Smooth muscle cell (in vitro differentiated cells): ENCODE measurements around the gene GALNT18. TPM values are rescaled to one million over a fixed set of nuclear protein-coding genes. Genes with fewer than 3 reads are reported as not detected.

Experiments
- DNase-seq: peaks from one replicate; lab custom pipeline; 2025; ENCODE audit not compliant: unreplicated experiment; lab: John Stamatoyannopoulos, UW
- H2AFZ ChIP-seq: fragments of 200-600 bp; sonication (generic); 2 replicates; pipeline ENCODE4 v1.6.0; 2016; ENCODE audit warnings: antibody characterized with exemption, low read depth, mild to moderate bottlenecking
- H3F3A ChIP-seq: fragments of 200-600 bp; sonication (generic); 2 replicates; pipeline ENCODE4 v1.6.0; 2017; ENCODE audit warnings: antibody characterized with exemption, low read depth
- H3K27ac ChIP-seq: fragments of 200-600 bp; sonication (generic); 2 replicates; pipeline ENCODE4 v1.5.1; 2016; ENCODE audit warnings: low read depth, mild to moderate bottlenecking
- H3K27me3 ChIP-seq: fragments of 200-600 bp; sonication (generic); 2 replicates; pipeline ENCODE4 v1.6.1; 2016; ENCODE audit warnings: low read depth, mild to moderate bottlenecking
- H3K36me3 ChIP-seq: fragments of 200-600 bp; sonication (generic); 2 replicates; pipeline ENCODE4 v1.5.1; 2016; ENCODE audit warnings: low read depth
- H3K4me1 ChIP-seq: fragments of 200-600 bp; sonication (generic); 2 replicates; pipeline ENCODE4 v1.5.1; 2016; ENCODE audit warnings: low read depth
- H3K4me2 ChIP-seq: fragments of 200-600 bp; sonication (generic); 2 replicates; pipeline ENCODE4 v1.6.0; 2016; ENCODE audit warnings: mild to moderate bottlenecking
- H3K4me3 ChIP-seq: fragments of 200-600 bp; sonication (generic); 2 replicates; pipeline ENCODE4 v1.5.1; 2016; ENCODE audit warnings: mild to moderate bottlenecking
- H3K79me2 ChIP-seq: fragments of 200-600 bp; sonication (generic); 2 replicates; pipeline ENCODE4 v1.6.0; 2016; ENCODE audit warnings: low read depth, mild to moderate bottlenecking
- H3K9ac ChIP-seq: fragments of 200-600 bp; sonication (generic); 2 replicates; pipeline ENCODE4 v1.6.0; 2016; ENCODE audit warnings: low read depth
- H3K9me3 ChIP-seq: fragments of 200-600 bp; sonication (generic); replicated peaks from 2 replicates; pipeline ENCODE4 v1.5.1; 2016; ENCODE audit warnings: low read depth
- H4K20me1 ChIP-seq: fragments of 200-600 bp; sonication (generic); 2 replicates; pipeline ENCODE4 v1.6.0; 2016; ENCODE audit warnings: low read depth
- WGBS: methylation state at CpG from one replicate; pipeline ENCODE4 v1.1.7; 2016; ENCODE audit warnings: low lambda C conversion rate; 5-methylcytosine and 5-hydroxymethylcytosine counted together
- polyA plus RNA-seq: library from polyadenylated mRNA; unstranded; fragments of >200 nt; fragmentation: Nextera tagmentation; extraction: Ambion mirVana; gene quantifications from 2 replicates; pipeline ENCODE4 v1.2.1, GENCODE V29; 2016
- total RNA-seq: library from RNA; depleted of rRNA; stranded (reverse); fragments of >200 nt; gene quantifications from 2 replicates; pipeline ENCODE4 v1.2.3, GENCODE V29; 2014
- TF ChIP-seq, protein P1 (sequence below): fragments of 200-600 bp; sonication (generic); IDR thresholded peaks from 2 replicates; pipeline ENCODE4 v1.5.1; 2017; ENCODE audit warnings: borderline replicate concordance, mild to moderate bottlenecking, antibody characterized with exemption; ENCODE audit not compliant: insufficient read depth, poor library complexity, severe bottlenecking

The GALNT18 gene
- total and polyA plus RNA-seq, 2 experiments from 2014 or later = 11.5 to 16.3 TPM

DNA sequence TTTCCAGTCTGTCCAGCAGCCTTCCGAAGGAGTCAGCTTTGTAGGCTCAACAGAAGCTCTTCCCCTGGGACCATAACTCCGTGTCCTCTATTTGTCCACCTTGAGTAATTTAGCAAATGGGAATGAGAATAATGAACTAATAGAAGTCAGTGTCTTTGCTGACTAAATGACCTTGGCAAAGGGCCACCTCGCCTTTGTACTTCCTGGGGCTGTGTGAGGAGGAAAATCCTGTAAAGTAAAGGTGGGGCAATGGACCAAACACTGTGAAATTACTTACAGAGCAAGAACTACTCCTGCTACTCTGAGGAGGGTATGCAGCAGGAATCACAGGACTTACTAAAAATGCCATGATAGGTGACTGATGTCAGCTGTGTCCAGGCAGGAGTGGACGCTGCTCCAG is 232.6 kb downstream of the GALNT18 start:
- no peak overlapping the region for H3K4me3 ChIP-seq
- no peak overlapping the region for H3K9ac ChIP-seq

DNA sequence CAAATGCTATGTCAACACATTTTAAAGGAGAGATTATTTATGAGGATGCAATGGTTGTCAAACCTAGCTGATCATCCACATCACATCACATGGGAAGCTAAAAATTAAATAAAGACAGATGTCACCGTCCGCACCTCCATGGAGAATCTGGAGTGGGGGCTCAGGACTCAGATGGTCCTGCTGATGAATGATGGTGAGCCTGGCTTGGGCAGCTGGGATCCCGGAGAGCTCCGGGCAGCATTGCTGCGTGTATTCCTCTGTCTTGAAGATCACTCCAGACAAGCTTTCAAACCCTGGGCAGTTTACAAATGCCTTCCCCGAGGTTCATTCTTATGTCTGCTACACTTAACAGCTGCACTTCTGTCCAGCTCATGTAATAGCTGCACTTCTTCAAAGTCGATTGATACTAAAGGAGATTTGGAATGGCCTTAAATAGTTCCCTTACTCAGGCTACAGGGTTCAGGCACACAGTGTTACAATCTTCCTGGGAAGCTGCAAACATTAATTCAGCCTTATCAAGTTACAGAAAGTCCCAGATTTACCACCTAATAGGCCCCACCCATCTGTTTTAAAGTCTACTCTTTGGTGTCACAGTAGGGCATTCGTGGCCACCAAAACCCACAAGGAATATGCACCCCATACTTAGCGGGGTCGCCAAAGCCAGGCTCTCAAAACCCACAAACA is 234.0 kb downstream of the GALNT18 start:
- no peak overlapping the region for H3K4me2 ChIP-seq
- no peaks in the 10 kb centered on the region for H3K27me3 ChIP-seq
- no peak overlapping the region for H3K4me3 ChIP-seq
- 79% methylated on average over 10 of the region's 10 CpGs for WGBS
- DNase-seq = no peak
- no peak overlapping the region for H2AFZ ChIP-seq
- H3K27ac ChIP-seq = no peak overlapping the region
- no peak overlapping the region for H3K9ac ChIP-seq
- peaks cover 2% of the 10 kb centered on the region for H4K20me1 ChIP-seq
- H3K9me3 ChIP-seq = no peaks in the 10 kb centered on the region
- TF ChIP-seq, protein P1, sequence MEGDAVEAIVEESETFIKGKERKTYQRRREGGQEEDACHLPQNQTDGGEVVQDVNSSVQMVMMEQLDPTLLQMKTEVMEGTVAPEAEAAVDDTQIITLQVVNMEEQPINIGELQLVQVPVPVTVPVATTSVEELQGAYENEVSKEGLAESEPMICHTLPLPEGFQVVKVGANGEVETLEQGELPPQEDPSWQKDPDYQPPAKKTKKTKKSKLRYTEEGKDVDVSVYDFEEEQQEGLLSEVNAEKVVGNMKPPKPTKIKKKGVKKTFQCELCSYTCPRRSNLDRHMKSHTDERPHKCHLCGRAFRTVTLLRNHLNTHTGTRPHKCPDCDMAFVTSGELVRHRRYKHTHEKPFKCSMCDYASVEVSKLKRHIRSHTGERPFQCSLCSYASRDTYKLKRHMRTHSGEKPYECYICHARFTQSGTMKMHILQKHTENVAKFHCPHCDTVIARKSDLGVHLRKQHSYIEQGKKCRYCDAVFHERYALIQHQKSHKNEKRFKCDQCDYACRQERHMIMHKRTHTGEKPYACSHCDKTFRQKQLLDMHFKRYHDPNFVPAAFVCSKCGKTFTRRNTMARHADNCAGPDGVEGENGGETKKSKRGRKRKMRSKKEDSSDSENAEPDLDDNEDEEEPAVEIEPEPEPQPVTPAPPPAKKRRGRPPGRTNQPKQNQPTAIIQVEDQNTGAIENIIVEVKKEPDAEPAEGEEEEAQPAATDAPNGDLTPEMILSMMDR = no peak
- no peaks in the 10 kb centered on the region for H3F3A ChIP-seq
- no peaks in the 10 kb centered on the region for H3K36me3 ChIP-seq
- H3K79me2 ChIP-seq = no peaks in the 10 kb centered on the region
- no peaks in the 10 kb centered on the region for H3K4me1 ChIP-seq

More for the DNA sequence above, 232.6 kb downstream of the GALNT18 start:
- peaks cover 2% of the 10 kb centered on the region for H4K20me1 ChIP-seq
- H3K9me3 ChIP-seq = no peaks in the 10 kb centered on the region
- no peak overlapping the region for H2AFZ ChIP-seq
- no peaks in the 10 kb centered on the region for H3K27me3 ChIP-seq
- H3F3A ChIP-seq = no peaks in the 10 kb centered on the region
- no peaks in the 10 kb centered on the region for H3K79me2 ChIP-seq
- 91% methylated on average over 4 of the region's 4 CpGs for whole genome bisulfite sequencing
- H3K36me3 ChIP-seq = no peaks in the 10 kb centered on the region
- H3K27ac ChIP-seq = no peak overlapping the region
- TF ChIP-seq, protein P1 = no peak
- no peaks in the 10 kb centered on the region for H3K4me1 ChIP-seq
- no peak overlapping the region for H3K4me2 ChIP-seq
- DNase-seq = no peak

DNA sequence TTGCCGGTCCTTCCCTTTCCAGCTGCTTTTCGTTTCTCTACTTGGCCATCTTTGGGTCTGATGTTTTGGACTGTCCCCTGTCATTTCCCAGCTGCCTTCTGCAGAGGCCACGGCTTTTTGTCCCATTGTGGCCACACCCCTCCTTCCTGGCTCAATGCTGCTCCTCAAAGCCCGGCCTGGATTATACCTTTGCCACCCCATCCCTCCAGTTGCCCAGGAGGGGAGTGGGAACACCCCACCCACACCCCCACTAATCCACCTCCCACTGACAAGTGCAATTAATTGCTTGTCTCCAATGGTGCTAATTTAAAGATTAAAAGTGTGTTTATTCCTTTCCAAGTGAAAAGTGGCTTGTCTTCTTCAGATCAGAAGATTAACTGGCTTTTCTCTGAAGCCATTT is 234.6 kb downstream of the GALNT18 start:
- no peaks in the 10 kb centered on the region for H3K9me3 ChIP-seq
- H3K4me2 ChIP-seq = no peak overlapping the region
- no peaks in the 10 kb centered on the region for H3K27me3 ChIP-seq
- TF ChIP-seq, protein P1 = no peak
- H3K9ac ChIP-seq = no peak overlapping the region
- peaks cover 2% of the 10 kb centered on the region for H4K20me1 ChIP-seq
- no peaks in the 10 kb centered on the region for H3K36me3 ChIP-seq
- no peak for DNase-seq
- no peak overlapping the region for H2AFZ ChIP-seq
- no peak overlapping the region for H3K27ac ChIP-seq
- H3F3A ChIP-seq = no peaks in the 10 kb centered on the region
- 79% methylated on average over 4 of the region's 4 CpGs for WGBS
- H3K79me2 ChIP-seq = no peaks in the 10 kb centered on the region
- H3K4me3 ChIP-seq = no peak overlapping the region
- H3K4me1 ChIP-seq = no peaks in the 10 kb centered on the region

DNA sequence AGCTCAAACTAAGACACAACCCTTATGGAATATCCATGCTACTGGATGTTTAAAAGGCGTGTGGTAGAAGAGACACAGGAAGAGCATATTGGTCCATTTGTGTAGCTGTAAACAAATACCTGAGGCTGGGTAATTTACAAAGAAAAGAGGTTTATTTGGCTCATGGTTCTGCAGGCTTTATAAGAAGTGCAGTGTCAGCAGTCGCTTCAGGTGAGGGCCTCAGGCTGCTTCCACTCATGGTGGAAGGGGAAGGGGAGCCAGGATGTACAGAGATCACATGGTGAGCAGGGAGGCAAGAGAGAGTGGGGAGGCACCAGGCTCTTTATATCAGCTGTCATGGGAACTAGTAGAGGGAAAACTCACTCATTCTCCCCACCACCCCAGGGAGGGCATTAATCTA is 237.0 kb downstream of the GALNT18 start:
- Histone ChIP-seq H4K20me1 (peaks cover 2% of the 10 kb centered on the region), H3K9me3 (no peaks in the 10 kb centered on the region), H3K4me2 (no peak overlapping the region), H3K4me3 (no peak overlapping the region), H3K79me2 (no peaks in the 10 kb centered on the region), H2AFZ (no peak overlapping the region), H3K27ac (no peak overlapping the region), H3K36me3 (no peaks in the 10 kb centered on the region), H3K9ac (no peak overlapping the region), H3F3A (no peaks in the 10 kb centered on the region), H3K27me3 (no peaks in the 10 kb centered on the region), H3K4me1 (no peaks in the 10 kb centered on the region)
- 95% methylated on average over 2 of the region's 2 CpGs for WGBS
- TF ChIP-seq, protein P1 = no peak
- DNase-seq = no peak
